DMS 273 (cell line): ENCODE measurements around the gene USE1.
A peak's percentile ranks its signal among the peaks of the same experiment; 100 is the strongest.

Experiments
- DNase-seq: peaks from one replicate; lab custom pipeline; 2025; ENCODE audit not compliant: unreplicated experiment; lab: John Stamatoyannopoulos, UW

The USE1 gene

DNA sequence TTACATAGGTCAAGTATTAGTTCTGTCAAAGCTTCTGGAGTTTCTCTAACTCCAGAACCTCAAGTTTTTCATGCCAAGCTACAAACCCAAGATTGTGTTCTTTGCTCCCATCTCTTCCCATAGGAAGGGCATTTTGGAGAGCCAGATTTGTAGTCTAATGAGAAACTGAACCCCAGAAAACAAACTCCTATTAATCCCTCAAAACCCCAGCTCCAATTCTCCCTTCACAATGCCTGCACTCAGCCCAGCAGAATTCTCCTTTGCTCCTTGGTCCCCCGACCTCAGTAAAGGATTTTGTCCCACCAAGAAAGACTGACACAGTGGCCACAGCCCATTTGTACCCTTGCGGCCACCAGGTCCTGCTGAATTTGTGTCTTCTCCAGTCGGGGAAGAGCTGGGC lies 41.0 kb downstream of the USE1 start:
- DNase-seq, result no peak

GRCh38 chr19:17259118-17259780 lies 44.1 kb downstream of the USE1 start:
- peak; percentile 75 for DNase-seq

GRCh38 chr19:17259934-17260333 lies 44.8 kb downstream of the USE1 start:
- no peak for DNase-seq

DNA sequence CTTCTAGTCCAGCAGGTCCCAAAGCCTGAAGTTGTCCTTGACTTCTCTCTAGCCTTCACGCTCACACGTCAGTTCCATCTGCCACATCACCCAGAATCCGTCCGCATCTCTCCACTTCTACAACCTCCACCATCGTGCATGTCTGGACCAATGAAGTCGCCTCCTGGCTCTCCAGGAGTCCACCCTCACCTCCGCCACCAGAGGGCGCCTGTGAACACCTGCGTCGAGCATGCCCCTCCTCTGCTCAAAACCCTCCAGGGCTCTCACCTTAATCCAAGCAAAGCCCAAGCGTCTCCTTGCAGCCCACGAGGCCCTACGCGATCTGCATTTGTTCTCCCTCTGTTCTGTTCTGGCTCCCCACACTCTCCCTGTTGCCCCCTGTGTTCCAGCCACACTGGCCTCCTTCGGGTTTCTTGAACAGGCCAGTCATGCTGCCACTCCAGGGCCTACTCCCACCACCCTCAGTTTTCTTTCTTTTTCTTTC lies 45.7 kb downstream of the USE1 start:
- DNase-seq, result peak; percentile 95

DNA sequence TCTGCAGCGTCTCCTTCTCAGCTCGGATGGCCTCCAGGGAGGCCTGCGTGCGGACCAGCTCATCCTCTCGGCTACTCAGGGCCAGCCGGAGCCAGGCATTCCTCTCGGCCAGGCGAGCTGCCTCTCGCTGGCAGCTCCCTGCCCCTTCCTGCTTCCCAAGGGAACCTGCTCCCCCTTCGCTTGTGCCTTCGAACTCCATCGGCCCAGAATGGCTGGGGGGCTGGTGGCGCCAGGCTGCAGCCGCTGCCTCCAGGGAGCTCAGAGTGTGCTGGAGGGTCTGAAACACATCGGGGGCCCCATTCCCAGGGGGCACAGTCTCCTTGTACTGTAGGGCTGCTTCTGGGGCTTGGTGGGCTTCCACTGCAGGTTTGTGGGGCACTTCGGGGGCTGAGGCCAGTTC lies 47.4 kb downstream of the USE1 start:
- no peak for DNase-seq

GRCh38 chr19:17263712-17264640 lies 48.8 kb downstream of the USE1 start:
- DNase-seq, result no peak

- DNase-seq, result no peak
Observed at GRCh38 chr19:17264641-17264979, 49.5 kb downstream of the USE1 start, which contains the start of gene USHBP1. USHBP1 (minus strand) TSS chr19:17264745; CDS start chr19:17264299, 446 bp downstream.

DNA sequence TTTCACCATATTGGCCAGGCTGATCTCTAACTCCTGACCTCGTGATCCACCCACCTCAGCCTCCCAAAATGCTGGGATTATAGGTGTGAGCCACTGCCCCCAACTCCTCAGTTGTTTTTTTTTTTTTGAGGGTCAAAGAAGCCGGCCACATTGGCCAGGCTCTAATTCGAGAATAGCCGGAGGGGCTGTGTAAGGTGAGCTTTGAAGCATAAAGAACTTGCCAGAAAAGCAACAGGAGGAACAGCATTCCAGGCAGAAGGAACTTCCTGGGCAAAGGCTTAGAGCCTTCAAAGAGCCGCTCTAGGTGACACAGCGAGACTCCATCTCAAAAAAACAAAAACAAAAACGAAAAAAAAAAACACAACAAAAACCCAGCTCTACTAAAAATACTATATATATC lies 50.9 kb downstream of the USE1 start:
- no peak for DNase-seq

GRCh38 chr19:17266589-17266974 lies 51.4 kb downstream of the USE1 start:
- DNase-seq, result no peak

GRCh38 chr19:17266975-17267788 lies 52.0 kb downstream of the USE1 start, which contains the start of gene BABAM1:
BABAM1 (plus strand) TSS chr19:17267443; CDS start chr19:17268807, 1,364 bp downstream.
- DNase-seq, result peak; percentile 99

- no peak for DNase-seq
Observed at GRCh38 chr19:17268754-17269153, 53.6 kb downstream of the USE1 start.
